Uterus (tissue), 4 donors: ENCODE measurements around the gene CDC42BPG. TPM values are rescaled to one million over a fixed set of nuclear protein-coding genes. Genes with fewer than 3 reads are reported as not detected.

Source experiments
- DNase-seq, 2 donors: peaks; one replicate each; pipeline ENCODE4 v3.0.0-alpha.2; 2019 to 2020
- H3K27ac ChIP-seq, 2 donors: fragments of 200-600 bp; sonication (generic); 1 replicate in 1 of 2; 2 replicates in 1 of 2; pipeline ENCODE4 v1.5.1; 2016 to 2018
- H3K27me3 ChIP-seq, 2 donors: fragments of 200-600 bp; sonication (generic); one replicate each; pipeline ENCODE4 v1.5.1; 2018 to 2019; ENCODE audit warnings: control low read depth in 1 of 2
- H3K36me3 ChIP-seq, 2 donors: fragments of 200-600 bp; sonication (generic); one replicate each; pipeline ENCODE4 v1.5.1; 2019; ENCODE audit warnings: control low read depth in 1 of 2
- H3K4me1 ChIP-seq, 2 donors: fragments of 200-600 bp; sonication (generic); one replicate each; pipeline ENCODE4 v1.5.1; 2018 to 2019; ENCODE audit warnings: control low read depth in 1 of 2
- H3K4me3 ChIP-seq, 2 donors: fragments of 200-600 bp; sonication (generic); 1 replicate in 1 of 2; 2 replicates in 1 of 2; pipeline ENCODE4 v1.5.1; 2018 to 2019; ENCODE audit warnings: mild to moderate bottlenecking in 1 of 2
- H3K9me3 ChIP-seq, 2 donors: fragments of 200-600 bp; sonication (generic); one replicate each; pipeline ENCODE4 v1.5.1; 2019; ENCODE audit warnings: control low read depth in 1 of 2
- CTCF ChIP-seq, 4 experiments: fragments of 200-600 bp in 2 of 4; fragments of 450-650 bp in 2 of 4; sonication (generic) in 2 of 4; IDR thresholded peaks; one replicate each; pipeline ENCODE4 v1.5.1; 2016 to 2019; ENCODE audit warnings: antibody characterized with exemption in 4 of 4, mild to moderate bottlenecking in 2 of 4, moderate library complexity in 1 of 4
- POLR2A ChIP-seq, 2 donors: fragments of 450-650 bp; IDR thresholded peaks; one replicate each; pipeline ENCODE4 v1.6.1; 2016; ENCODE audit warnings: antibody characterized with exemption in 2 of 2, mild to moderate bottlenecking in 1 of 2, moderate library complexity in 1 of 2
- intact Hi-C: fragments of 100-400 bp; cut with DNase I; formaldehyde crosslinking; loops from one replicate; pipeline ENCODE4 v1.15.1; 2023; ENCODE audit warnings: low total_unique reads
- microRNA counts, 2 donors: library from miRNA; unstranded; fragments of <30 nt; microRNA quantifications; one replicate each; lab custom pipeline; 2016 to 2017
- total RNA-seq, 4 donors: library from RNA; depleted of rRNA in 3 of 4; stranded (reverse); fragments of >200 nt in 3 of 4; gene quantifications; one replicate each; pipeline versions ENCODE4 v1.1.0 to v1.2.4, GENCODE V29; 2014 to 2023
- donor health status: DM: yes; HTN: yes; CAD: no.

CDC42BPG gene
- total RNA-seq, 4 donors from 2014 or later, result under 0.01 to 2.7 (median 0.30) TPM

DNA sequence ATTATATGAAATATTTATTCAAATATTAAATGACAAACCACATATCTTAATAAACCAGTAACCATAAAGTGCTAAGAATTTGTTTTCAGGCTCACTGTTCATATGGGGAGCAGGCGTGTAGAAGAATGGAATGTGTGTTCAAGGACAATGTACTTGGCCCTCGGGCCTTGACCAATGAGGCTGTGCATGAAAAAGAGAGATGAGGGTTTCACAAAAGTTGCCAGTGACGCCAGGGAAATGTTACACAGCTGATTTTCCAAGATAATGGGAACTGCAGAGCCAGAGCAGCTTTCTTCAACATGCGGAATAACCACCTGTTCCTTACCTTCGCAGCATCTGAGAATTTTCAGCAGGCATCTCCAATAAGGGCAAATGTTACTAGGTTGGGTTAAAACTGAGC, 70.3 kb downstream of the CDC42BPG start:
- peaks cover 7 to 14% of the 10 kb centered on the region in 2 donors for H3K4me1 ChIP-seq
- H3K36me3 ChIP-seq, result no peaks in the 10 kb centered on the region
- no peak overlapping the region for H3K27ac ChIP-seq
- TF ChIP-seq CTCF (IDR thresholded peaks at IDR 0.05) (no peak), POLR2A (IDR thresholded peaks at IDR 0.05) (no peak)
- no peak overlapping the region for H3K4me3 ChIP-seq
- no peaks in the 10 kb centered on the region for H3K27me3 ChIP-seq
- no peaks in the 10 kb centered on the region for H3K9me3 ChIP-seq
- intact Hi-C loops, result no loop called here
- DNase-seq, result no peak

MicroRNA genes within 50 kb of the gene (microRNA counts, 767-probe panel; counts per million panel counts)
- microRNA hsa-miR-192-5p (lab: Ali Mortazavi, UCI), result 2,794 to 3,732 counts per million in 2 donors

Other genes starting within 250 kb of the CDC42BPG start
- gene NRXN2, start 121.5 kb downstream of the CDC42BPG start, total RNA-seq, result 10 to 100 TPM in 2 of 4 donors, 1 to 10 TPM in 1, under 1 TPM in 1; 0.88 to 48.4 (median 12.6) TPM
- 10 to 100 TPM in 3 of 4 donors, 1 to 10 TPM in 1; 3.2 to 72.8 (median 23.3) TPM for gene RASGRP2, start 100.5 kb downstream of the CDC42BPG start, total RNA-seq
- gene PYGM, start 84.7 kb downstream of the CDC42BPG start, total RNA-seq, result 10 to 100 TPM in 2 of 4 donors, 1 to 10 TPM in 2; 2.9 to 42.8 (median 11.4) TPM
- 100 to 1,000 TPM in 3 of 4 donors, 10 to 100 TPM in 1; 62.0 to 374 (median 219) TPM for gene SF1, start 66.1 kb downstream of the CDC42BPG start, total RNA-seq
- 10 to 100 TPM; 10.2 to 49.1 (median 24.4) TPM for gene MAP4K2, start 41.4 kb downstream of the CDC42BPG start, total RNA-seq
- gene MEN1, start 34.1 kb downstream of the CDC42BPG start, total RNA-seq, result 10 to 100 TPM in 2 of 4 donors, 1 to 10 TPM in 2; 3.8 to 26.2 (median 14.9) TPM
- 10 to 100 TPM in 3 of 4 donors, 1 to 10 TPM in 1; 3.5 to 78.7 (median 36.9) TPM for gene EHD1, start 34.0 kb upstream of the CDC42BPG start, total RNA-seq
- gene ATG2A, start 72.6 kb upstream of the CDC42BPG start, total RNA-seq, result 10 to 100 TPM in 3 of 4 donors, 1 to 10 TPM in 1; 6.8 to 39.6 (median 18.4) TPM
- gene PPP2R5B, start 80.0 kb upstream of the CDC42BPG start, total RNA-seq, result 10 to 100 TPM in 2 of 4 donors, 1 to 10 TPM in 2; 6.7 to 23.4 (median 13.0) TPM
- gene GPHA2, start 91.2 kb upstream of the CDC42BPG start, total RNA-seq, result not detected
- gene MAJIN, start 127.5 kb upstream of the CDC42BPG start, total RNA-seq, result under 1 TPM in 1 of 4 donors, not detected in 3; under 0.01 TPM
- 1 to 10 TPM in 1 of 4 donors, under 1 TPM in 1, not detected in 2; 0.90 to 3.7 TPM for gene BATF2, start 152.3 kb upstream of the CDC42BPG start, total RNA-seq
- 100 to 1,000 TPM in 2 of 4 donors, 10 to 100 TPM in 2; 63.5 to 120 (median 93.8) TPM for gene ARL2, start 169.5 kb upstream of the CDC42BPG start, total RNA-seq
- gene SNX15, start 182.8 kb upstream of the CDC42BPG start, total RNA-seq, result 10 to 100 TPM; 13.1 to 27.6 (median 20.6) TPM
- gene SAC3D1, start 196.6 kb upstream of the CDC42BPG start, total RNA-seq, result 10 to 100 TPM in 1 of 4 donors, 1 to 10 TPM in 3; 1.5 to 22.3 (median 7.9) TPM
- 10 to 100 TPM in 2 of 4 donors, under 1 TPM in 2; 0.59 to 37.1 (median 17.6) TPM for gene NAALADL1, start 213.9 kb upstream of the CDC42BPG start, total RNA-seq
- 1 to 10 TPM in 1 of 4 donors, under 1 TPM in 2, not detected in 1; 0.30 to 7.1 (median 0.77) TPM for gene CDCA5, start 239.4 kb upstream of the CDC42BPG start, total RNA-seq
- 10 to 100 TPM in 3 of 4 donors, 1 to 10 TPM in 1; 9.0 to 37.5 (median 24.5) TPM for gene ZFPL1, start 239.6 kb upstream of the CDC42BPG start, total RNA-seq